C4-2B (cell line): ENCODE data around the gene PFKFB3.

ENCODE experiments used
- ZFX ChIP-seq: fragments of 450-650 bp; IDR thresholded peaks from 2 replicates; pipeline ENCODE4 v1.6.1; 2017
- TF ChIP-seq, protein P1 (sequence below): fragments of 450-650 bp; conservative IDR thresholded peaks from 2 replicates; pipeline ENCODE4 v1.5.1; 2017; ENCODE audit warnings: mild to moderate bottlenecking

DNA sequence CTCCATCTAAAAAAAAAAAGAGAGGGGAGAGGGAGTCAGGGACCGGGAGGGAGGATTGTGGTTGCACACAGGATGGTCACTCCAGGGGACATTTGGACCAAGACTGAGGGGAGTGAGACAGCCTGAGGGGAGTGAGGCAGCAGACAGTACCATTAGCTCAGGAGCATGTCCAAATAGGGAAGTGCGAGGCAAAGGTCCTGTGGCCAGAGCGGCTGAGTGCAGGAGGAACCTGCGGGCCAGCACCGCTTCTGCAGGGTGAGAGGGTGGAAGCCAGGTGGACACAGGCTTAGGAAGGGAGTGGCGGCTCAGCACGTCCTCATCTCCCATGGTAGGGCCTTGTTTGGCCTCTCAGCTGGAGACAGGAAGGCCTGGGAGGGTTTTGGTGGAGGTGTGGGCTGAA, 48.9 kb upstream of the PFKFB3 start:
- TF ChIP-seq, protein P1, sequence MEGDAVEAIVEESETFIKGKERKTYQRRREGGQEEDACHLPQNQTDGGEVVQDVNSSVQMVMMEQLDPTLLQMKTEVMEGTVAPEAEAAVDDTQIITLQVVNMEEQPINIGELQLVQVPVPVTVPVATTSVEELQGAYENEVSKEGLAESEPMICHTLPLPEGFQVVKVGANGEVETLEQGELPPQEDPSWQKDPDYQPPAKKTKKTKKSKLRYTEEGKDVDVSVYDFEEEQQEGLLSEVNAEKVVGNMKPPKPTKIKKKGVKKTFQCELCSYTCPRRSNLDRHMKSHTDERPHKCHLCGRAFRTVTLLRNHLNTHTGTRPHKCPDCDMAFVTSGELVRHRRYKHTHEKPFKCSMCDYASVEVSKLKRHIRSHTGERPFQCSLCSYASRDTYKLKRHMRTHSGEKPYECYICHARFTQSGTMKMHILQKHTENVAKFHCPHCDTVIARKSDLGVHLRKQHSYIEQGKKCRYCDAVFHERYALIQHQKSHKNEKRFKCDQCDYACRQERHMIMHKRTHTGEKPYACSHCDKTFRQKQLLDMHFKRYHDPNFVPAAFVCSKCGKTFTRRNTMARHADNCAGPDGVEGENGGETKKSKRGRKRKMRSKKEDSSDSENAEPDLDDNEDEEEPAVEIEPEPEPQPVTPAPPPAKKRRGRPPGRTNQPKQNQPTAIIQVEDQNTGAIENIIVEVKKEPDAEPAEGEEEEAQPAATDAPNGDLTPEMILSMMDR = no peak
- TF ChIP-seq ZFX = no peak
